Measurements from ENCODE around the gene SLCO1A2. TPM values are rescaled to one million over a fixed set of nuclear protein-coding genes. Genes with fewer than 3 reads are reported as not detected.

SLCO1A2 gene
- total RNA-seq, 1 experiment from 2014 or later: 10.3 TPM

GRCh38 chr12:21308785-21309184, 25.9 kb downstream of the SLCO1A2 start:
- Histone ChIP-seq H3K4ac (ENCODE audit: low read depth, low read length) (no peak overlapping the region), H2AFZ (ENCODE audit: low read length) (no peak overlapping the region), H4K91ac (ENCODE audit: insufficient read length, low read depth, low read length) (no peak overlapping the region), H3K9ac (ENCODE audit: extremely low read depth, insufficient read length, low read length) (no peak overlapping the region), H2BK20ac (ENCODE audit: low read depth, low read length, poor library complexity, severe bottlenecking) (no peak overlapping the region), H4K5ac (ENCODE audit: insufficient read length, low read depth, low read length) (no peak overlapping the region), H4K8ac (replicated peaks; ENCODE audit: insufficient read length, low read depth, low read length) (no peak overlapping the region), H2BK5ac (ENCODE audit: insufficient read length, low read length) (no peak overlapping the region), H3K27me3 (ENCODE audit: insufficient read depth, low read length) (no peaks in the 10 kb centered on the region), H2BK12ac (ENCODE audit: insufficient read length, low read depth, low read length) (no peak overlapping the region), H3K56ac (ENCODE audit: insufficient read length, low read depth, low read length) (no peak overlapping the region), H3K14ac (ENCODE audit: insufficient read depth, low read length) (no peak overlapping the region), H2AK5ac (ENCODE audit: insufficient read length, low read length) (no peak overlapping the region), H2BK120ac (ENCODE audit: low read depth, low read length, poor library complexity, severe bottlenecking) (no peak overlapping the region), H4K20me1 (ENCODE audit: control insufficient read depth, insufficient read depth, insufficient read length) (no peaks in the 10 kb centered on the region), H3K79me1 (ENCODE audit: insufficient read depth, low read depth, low read length, poor library complexity, severe bottlenecking) (no peaks in the 10 kb centered on the region), H3K4me2 (ENCODE audit: insufficient read depth, insufficient read length, low read length) (no peak overlapping the region), H3K18ac (ENCODE audit: insufficient read length, low read depth, low read length) (no peak overlapping the region), H3K4me1 (ENCODE audit: insufficient read depth, low read length) (no peaks in the 10 kb centered on the region), H3K9me3 (ENCODE audit: control insufficient read depth, low read depth, low read length) (no peaks in the 10 kb centered on the region), H2BK15ac (ENCODE audit: low read depth, low read length) (no peak overlapping the region), H3K27ac (ENCODE audit: insufficient read length, low read depth, low read length) (no peak overlapping the region), H3T11ph (ENCODE audit: low read length) (no peak overlapping the region), H3K79me2 (ENCODE audit: insufficient read depth, low read length) (no peaks in the 10 kb centered on the region), H3K23me2 (ENCODE audit: insufficient read length, low read depth, low read length, poor library complexity, severe bottlenecking) (no peaks in the 10 kb centered on the region), H3K23ac (ENCODE audit: insufficient read length, low read depth, low read length) (no peak overlapping the region)
- Mint-ChIP-seq H3K4me1 (no peaks in the 10 kb centered on the region), H3K4me3 (no peak overlapping the region), H3K36me3 (ENCODE audit: insufficient read depth in 1 of 3, low read depth in 3 of 3) (no peaks in the 10 kb centered on the region), H3K27ac (no peak overlapping the region), H3K9me3 (no peaks in the 10 kb centered on the region), H3K27me3 (ENCODE audit: low read depth) (no peaks in the 10 kb centered on the region)
- no peak for TF ChIP-seq CTCF (conservative IDR thresholded peaks at IDR 0.05)
- no CpG with 5 or more reads among the region's 1 CpG for WGBS (ENCODE audit: extremely low coverage, insufficient read length, low lambda C conversion rate)
- DNase-seq: no peak

Data from H9 (cell line).